ENCODE results near the gene SMG7. TPM values are rescaled to one million over a fixed set of nuclear protein-coding genes. Genes with fewer than 3 reads are reported as not detected.
A peak's percentile ranks its signal among the peaks of the same experiment; 100 is the strongest.
"Not testable (repeated sequence)": the region's sequence is repeated elsewhere in the genome, so short reads cannot be mapped to it uniquely, and the experiment has no call there.

SMG7 gene
- 41.1 TPM for total RNA-seq
- long read RNA-seq, full-length matches to known transcripts: 2 of 40 reads
- long read RNA-seq, partial matches to known transcripts: 35 of 40 reads
- long read RNA-seq, other reads (novel, unspliced or antisense): 3 of 40 reads

- intact Hi-C loops (cut with DNase I): loop anchor here (5.0 kb wide), 3 partner anchors 70 to 190 kb away; no protein-coding TSS in a partner anchor
- ATAC-seq (ENCODE audit: poor library complexity) (no peak), DNase-seq (peak; percentile 74)
These were observed at the start of gene SMG7 for GRCh38 chr1:183472488-183473216. TSS of gene SMG7 (plus strand) at chr1:183472499. CDS start at chr1:183472621, 122 bp downstream.

GRCh38 chr1:183423541-183423940, 48.8 kb upstream of the SMG7 start:
- no peak for ATAC-seq (ENCODE audit: poor library complexity)
- intact Hi-C loops (cut with DNase I): no loop called here
- no peak for DNase-seq

- DNase-seq (no peak), ATAC-seq (ENCODE audit: poor library complexity) (no peak)
- intact Hi-C loops (cut with DNase I): no loop called here
These were observed 47.6 kb upstream of the SMG7 start for GRCh38 chr1:183424691-183425090.

GRCh38 chr1:183427591-183427990, 44.7 kb upstream of the SMG7 start:
- ATAC-seq (ENCODE audit: poor library complexity); DNase-seq: not testable (repeated sequence)

GRCh38 chr1:183431840-183432547, 40.3 kb upstream of the SMG7 start:
- intact Hi-C loops (cut with DNase I): no loop called here
- no peak for ATAC-seq (ENCODE audit: poor library complexity)
- DNase-seq: no peak

More at GRCh38 chr1:183427591-183427990, 44.7 kb upstream of the SMG7 start:
- intact Hi-C loops (cut with DNase I): not testable (repeated sequence)

- intact Hi-C loops (cut with DNase I): no loop called here
- no peak for DNase-seq
These were observed 39.8 kb upstream of the SMG7 start for GRCh38 chr1:183432548-183432875.

GRCh38 chr1:183433703-183434102, 38.6 kb upstream of the SMG7 start:
- ATAC-seq (ENCODE audit: poor library complexity) (peak; percentile 60), DNase-seq (no peak)
- intact Hi-C loops (cut with DNase I): no loop called here

More at GRCh38 chr1:183432548-183432875, 39.8 kb upstream of the SMG7 start:
- ATAC-seq (ENCODE audit: poor library complexity): no peak

- no peak for ATAC-seq (ENCODE audit: poor library complexity)
- DNase-seq: no peak
- intact Hi-C loops (cut with DNase I): no loop called here
These were observed 36.8 kb upstream of the SMG7 start for GRCh38 chr1:183435497-183435896.

GRCh38 chr1:183438060-183438459, 34.2 kb upstream of the SMG7 start:
- intact Hi-C loops (cut with DNase I): no loop called here
- no peak for ATAC-seq (ENCODE audit: poor library complexity)
- no peak for DNase-seq

GRCh38 chr1:183443011-183443410, 29.3 kb upstream of the SMG7 start:
- no peak for ATAC-seq (ENCODE audit: poor library complexity)
- no peak for DNase-seq
- intact Hi-C loops (cut with DNase I): no loop called here

- intact Hi-C loops (cut with DNase I): no loop called here
- DNase-seq (no peak), ATAC-seq (ENCODE audit: poor library complexity) (no peak)
These were observed 28.8 kb upstream of the SMG7 start for GRCh38 chr1:183443466-183443865.

- intact Hi-C loops (cut with DNase I): no loop called here
- no peak for ATAC-seq (ENCODE audit: poor library complexity)
- no peak for DNase-seq
These were observed 28.1 kb upstream of the SMG7 start for GRCh38 chr1:183444243-183444642.

GRCh38 chr1:183449223-183449770, 23.0 kb upstream of the SMG7 start:
- intact Hi-C loops (cut with DNase I): no loop called here

GRCh38 chr1:183450093-183450492, 22.2 kb upstream of the SMG7 start:
- ATAC-seq (ENCODE audit: poor library complexity): no peak
- intact Hi-C loops (cut with DNase I): no loop called here

More at GRCh38 chr1:183449223-183449770, 23.0 kb upstream of the SMG7 start:
- DNase-seq: no peak
- ATAC-seq (ENCODE audit: poor library complexity): no peak

GRCh38 chr1:183454377-183454776, 17.9 kb upstream of the SMG7 start:
- DNase-seq (no peak), ATAC-seq (ENCODE audit: poor library complexity) (no peak)
- intact Hi-C loops (cut with DNase I): no loop called here

More at GRCh38 chr1:183450093-183450492, 22.2 kb upstream of the SMG7 start:
- no peak for DNase-seq

GRCh38 chr1:183456826-183457225, 15.5 kb upstream of the SMG7 start:
- ATAC-seq (ENCODE audit: poor library complexity): no peak
- intact Hi-C loops (cut with DNase I): no loop called here
- no peak for DNase-seq

GRCh38 chr1:183457449-183457848, 14.8 kb upstream of the SMG7 start:
- ATAC-seq (ENCODE audit: poor library complexity) (no peak), DNase-seq (no peak)
- intact Hi-C loops (cut with DNase I): no loop called here

GRCh38 chr1:183460596-183460995, 11.7 kb upstream of the SMG7 start:
- ATAC-seq (ENCODE audit: poor library complexity): no peak
- no peak for DNase-seq
- intact Hi-C loops (cut with DNase I): no loop called here

- ATAC-seq (ENCODE audit: poor library complexity) (peak; percentile 53), DNase-seq (no peak)
- intact Hi-C loops (cut with DNase I): no loop called here
These were observed 10.9 kb upstream of the SMG7 start for GRCh38 chr1:183461350-183461749.

- DNase-seq (no peak), ATAC-seq (ENCODE audit: poor library complexity) (no peak)
- intact Hi-C loops (cut with DNase I): no loop called here
These were observed 8.7 kb upstream of the SMG7 start for GRCh38 chr1:183463566-183463965.
